Femur (tissue), 1 donor: ENCODE measurements around the gene PRDM16.
A peak's percentile ranks its signal among the peaks of the same experiment; 100 is the strongest.

ENCODE experiments used
- DNase-seq: peaks from one replicate; pipeline ENCODE4 v3.0.0-alpha.2; 2017

The PRDM16 gene

DNA sequence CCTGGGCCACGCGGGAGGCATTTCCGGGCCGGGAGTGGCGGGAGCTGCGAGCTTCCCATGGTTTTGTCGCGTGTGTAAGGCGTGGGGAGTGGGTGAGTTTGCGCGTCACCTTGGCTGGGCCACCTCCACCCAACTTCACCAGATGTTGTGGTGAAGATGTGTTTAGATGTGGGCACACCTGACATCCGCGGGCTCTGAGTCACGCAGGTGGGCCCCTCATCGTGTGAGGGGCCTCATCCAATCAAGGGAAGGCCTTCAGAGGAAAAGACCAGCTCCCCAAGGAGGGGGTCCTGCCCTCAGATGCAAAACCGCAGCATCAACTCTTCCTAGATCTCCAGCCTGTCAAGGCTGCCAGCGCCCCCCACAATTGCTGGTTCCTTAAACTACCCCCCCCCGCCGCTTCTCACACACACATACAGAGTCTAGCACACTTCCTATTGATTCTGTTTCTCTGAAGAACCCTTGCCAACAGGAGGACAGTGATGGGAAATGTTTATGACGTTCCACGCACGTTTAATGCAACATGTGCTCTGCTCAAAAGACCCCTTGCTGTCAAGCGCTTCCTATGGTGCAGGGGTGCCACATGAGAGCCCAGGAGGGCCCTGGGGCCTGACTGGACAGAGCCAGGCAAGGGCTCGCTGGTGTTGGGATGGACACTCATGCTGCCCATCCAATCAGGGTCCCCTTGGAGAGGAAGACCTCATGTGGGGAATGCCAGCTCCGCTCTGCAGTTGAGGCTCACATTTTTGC, 35.8 kb upstream of the PRDM16 start:
- DNase-seq, result no peak

DNA sequence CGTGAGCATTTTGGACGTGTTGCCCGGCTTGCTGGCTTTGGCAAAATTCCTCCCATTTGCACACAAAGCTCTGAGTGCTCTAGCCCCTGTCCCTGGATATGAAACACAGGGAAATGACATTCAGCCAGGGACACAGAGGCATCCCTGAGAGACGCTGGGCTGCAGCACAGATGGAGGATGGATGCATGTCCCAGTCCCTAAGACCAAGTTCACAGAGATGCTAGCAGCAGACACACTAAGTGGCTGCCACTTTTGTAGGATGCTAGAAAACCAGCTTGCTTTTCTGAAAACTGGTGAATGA, 35.3 kb upstream of the PRDM16 start:
- no peak for DNase-seq

GRCh38 chr1:3034162-3034561, 34.8 kb upstream of the PRDM16 start:
- no peak for DNase-seq

GRCh38 chr1:3034728-3035562, 34.1 kb upstream of the PRDM16 start:
- no peak for DNase-seq

GRCh38 chr1:3035563-3036446, 33.2 kb upstream of the PRDM16 start:
- peak; percentile 55 for DNase-seq

DNA sequence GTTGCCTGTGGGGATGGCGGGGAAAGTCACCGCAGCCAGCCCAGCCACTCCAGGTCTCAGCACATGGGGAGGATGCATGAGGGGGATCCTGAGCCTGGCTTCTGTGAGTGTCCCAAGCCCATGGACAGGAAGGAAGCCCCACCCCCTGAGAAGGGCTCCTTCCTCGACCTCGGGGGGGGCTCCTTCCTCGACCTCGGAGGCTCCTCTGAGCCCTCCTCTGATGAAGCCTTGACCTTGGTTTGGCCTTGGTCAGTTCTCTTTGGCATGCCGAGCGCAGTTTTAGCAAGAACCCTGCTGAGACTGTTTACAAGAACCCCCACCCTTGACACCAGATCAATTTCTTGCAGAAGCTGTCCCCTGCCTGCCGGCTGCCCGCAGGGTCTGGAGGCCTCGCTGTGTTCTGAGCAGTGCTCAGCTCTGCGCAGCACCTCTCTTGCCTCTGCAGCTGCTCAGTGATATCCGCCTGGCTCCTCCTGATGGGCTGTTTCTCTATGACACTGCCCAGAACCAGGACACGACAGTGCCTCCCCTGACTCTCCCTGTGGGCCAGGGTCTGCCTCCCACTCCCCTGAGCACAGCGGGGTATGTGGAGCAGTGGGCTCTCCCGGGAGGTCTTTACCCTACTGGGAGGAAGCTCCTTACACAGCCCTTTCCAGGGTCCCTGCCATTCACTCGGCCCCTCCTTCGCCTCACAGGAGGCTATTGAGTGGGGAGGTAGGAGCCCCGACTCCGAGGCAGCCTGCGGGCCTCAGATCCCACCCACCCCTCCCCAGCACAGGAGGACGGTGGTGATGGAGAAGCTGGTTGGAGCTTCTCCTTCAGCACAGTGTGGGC, 32.3 kb upstream of the PRDM16 start:
- DNase-seq, result peak; percentile 14

GRCh38 chr1:3037281-3038040, 31.5 kb upstream of the PRDM16 start:
- no peak for DNase-seq

GRCh38 chr1:3038113-3038551, 30.9 kb upstream of the PRDM16 start:
- DNase-seq, result no peak

- DNase-seq, result peak; percentile 18
Measured at GRCh38 chr1:3038571-3039181, 30.3 kb upstream of the PRDM16 start.

DNA sequence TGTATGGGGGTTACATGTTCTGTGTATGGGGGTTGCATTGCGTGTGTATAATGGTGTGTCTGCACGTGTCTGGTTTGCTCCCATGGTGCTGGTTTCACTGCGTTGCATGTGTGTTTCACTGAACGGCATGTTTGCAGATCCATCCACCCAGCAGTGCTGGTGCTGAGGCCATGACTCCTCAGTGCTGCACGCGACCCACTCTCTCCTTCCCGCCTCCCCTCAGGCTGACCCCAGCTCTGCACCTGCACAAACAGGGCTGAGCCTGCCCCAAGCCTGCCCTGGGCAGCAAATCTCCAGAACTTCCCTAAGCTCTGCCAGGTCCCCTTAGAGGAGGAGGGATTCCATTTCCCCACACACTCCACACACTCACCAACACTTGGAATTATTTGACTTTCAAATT, 29.0 kb upstream of the PRDM16 start:
- no peak for DNase-seq

- no peak for DNase-seq
Measured at GRCh38 chr1:3042481-3042880, 26.5 kb upstream of the PRDM16 start.

DNA sequence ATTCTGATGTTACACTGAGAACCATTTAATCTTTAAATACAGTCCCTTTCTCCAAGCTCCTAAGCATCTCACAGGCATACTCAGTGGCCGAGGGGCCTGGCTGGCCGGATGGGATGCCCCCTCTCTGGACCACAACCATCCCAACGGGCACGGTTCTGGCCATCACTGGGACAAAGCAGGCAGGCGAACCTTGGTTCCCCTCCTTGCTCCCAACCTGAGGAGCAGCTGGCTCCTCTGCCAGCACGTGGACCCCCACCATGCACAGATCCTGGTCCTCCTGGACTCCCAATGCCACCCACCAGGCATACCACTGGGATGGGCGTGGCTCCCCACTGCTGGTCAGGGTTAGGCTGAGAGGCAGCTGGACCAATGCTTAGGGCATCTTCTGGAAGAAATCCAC, 19.8 kb upstream of the PRDM16 start:
- DNase-seq, result no peak

DNA sequence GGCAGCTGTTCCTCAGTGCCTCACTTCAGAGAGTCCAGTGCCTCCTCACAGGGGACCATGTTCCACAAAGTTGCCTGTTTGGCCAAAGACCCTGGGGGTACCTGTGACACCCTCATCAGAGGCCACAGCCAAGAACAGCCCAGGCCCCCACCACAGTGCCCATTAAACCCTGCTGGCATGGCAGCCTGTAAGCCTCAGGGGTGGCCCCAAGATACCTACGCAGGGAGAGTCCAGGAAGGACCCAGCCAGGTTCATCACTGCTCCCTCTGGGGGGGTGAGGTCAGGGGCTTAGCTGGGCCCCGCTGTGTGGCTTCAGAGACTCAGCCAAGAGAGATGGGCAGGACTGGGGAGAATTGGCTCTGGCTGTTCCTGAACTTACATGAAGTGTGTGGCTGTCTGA, 19.1 kb upstream of the PRDM16 start:
- no peak for DNase-seq

DNA sequence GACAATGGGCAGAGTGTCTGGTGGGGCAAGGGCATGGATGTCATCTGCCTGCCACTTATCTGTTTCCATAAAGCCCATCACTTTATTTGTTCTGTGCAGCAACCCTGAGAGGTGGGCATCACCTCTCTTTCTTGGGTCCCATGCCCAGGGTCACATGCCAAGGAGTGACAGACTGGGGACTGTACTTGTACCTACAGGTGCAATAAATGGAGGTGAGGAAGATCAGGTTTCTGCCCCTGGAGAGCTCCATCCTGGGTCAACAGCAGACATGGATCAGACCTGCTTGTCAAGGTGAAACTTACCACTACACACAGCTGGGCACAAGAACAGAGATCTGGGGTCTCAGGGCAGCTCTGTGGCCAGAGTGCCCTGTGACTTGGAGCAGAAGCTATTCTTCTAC, 18.4 kb upstream of the PRDM16 start:
- DNase-seq, result no peak

- DNase-seq, result no peak
Measured at GRCh38 chr1:3051270-3052268, 17.4 kb upstream of the PRDM16 start.

DNA sequence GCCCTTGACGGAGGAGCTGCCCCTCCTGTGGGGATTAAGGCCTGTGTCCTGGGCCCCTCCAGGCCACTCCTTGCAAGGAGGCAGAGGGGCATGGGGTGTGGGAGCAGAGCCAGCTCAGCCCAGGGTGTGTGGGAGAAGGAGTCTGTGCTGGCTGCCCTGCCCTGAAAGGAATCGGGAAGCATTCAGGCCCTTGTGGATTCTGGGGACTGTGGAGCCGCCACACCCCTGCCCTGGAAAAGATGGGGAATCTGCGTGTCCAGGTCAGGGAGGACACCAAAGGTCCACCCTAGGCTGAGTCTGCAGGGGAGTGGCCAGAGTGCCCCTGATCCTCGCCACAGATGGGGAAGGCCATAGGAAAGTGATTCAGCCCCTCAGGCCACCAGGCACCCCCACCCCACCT, 16.5 kb upstream of the PRDM16 start:
- DNase-seq, result no peak

DNA sequence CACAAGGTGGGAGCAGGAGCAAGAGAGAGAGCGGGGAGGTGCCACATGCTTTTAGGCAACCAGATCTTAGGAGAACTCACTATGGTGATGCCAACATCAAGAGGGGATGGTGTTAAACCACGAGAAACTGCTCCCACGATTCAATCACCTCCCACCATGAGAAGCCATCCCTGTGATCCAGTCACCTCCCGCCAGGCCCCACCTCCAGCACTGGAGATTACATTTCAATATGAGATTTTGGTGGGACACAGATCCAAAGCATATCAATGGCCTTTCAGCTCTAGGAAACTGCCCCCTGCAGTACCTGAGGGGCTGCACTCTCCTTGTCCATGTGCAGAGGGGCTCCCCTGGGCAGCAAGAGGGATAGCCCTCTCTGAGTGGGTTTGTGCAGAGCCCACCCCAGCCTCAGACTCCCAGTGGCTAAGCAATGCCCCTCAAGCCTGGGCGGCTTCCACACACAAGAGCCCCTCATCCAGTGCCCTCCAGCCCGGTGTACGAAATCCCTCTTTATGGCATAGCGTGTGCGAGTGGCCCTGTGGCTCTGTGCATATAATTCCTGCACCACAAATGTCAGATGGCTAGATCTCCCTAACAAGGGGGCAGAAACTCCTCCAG, 15.5 kb upstream of the PRDM16 start:
- no peak for DNase-seq

DNA sequence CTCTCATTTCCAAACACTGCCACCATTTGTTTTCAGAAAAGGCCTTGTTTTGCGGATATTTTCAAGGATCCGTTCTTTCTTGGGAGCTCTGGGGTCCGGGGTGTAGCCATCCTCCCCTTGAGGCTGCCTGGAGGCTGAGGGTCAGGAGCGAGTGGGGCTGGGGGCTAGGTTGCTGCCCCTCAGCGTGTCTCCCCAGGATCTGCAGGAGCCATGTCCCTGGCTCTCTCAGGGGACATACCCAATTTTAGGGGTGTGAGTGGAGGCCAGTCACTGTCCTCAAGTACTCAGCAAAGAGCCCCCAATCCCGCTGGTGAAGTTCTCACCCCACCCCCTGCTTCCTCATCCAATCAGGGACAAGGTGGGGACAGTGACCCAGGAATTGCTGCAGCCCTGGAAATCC, 15.0 kb upstream of the PRDM16 start:
- DNase-seq, result no peak

DNA sequence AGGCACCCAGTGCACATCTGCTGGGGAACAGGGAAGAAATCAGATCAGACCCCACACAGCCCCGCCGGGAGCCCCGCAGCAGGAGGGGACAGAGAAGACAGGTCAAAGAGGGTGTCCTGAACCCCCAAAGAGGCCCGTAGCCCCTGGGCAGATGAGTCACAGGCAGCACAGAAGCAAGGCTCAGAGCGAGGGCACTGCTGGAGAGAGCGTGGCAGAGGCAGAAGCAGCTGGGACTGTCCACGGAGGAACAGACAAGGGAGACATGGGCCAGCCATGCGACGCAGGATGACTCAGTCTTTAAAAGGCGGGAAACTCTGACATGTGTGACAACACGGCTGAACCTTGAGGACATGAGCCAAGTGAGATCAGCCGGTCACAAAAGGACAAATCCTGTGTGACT, 14.5 kb upstream of the PRDM16 start:
- DNase-seq, result no peak

GRCh38 chr1:3055051-3055450, 14.0 kb upstream of the PRDM16 start:
- no peak for DNase-seq
